Liver (tissue), 9 donors: ENCODE results near the gene BIN1. TPM values are rescaled to one million over a fixed set of nuclear protein-coding genes. Genes with fewer than 3 reads are reported as not detected.

ENCODE experiments used
- DNase-seq: peaks from one replicate; pipeline ENCODE4 v3.0.0-alpha.2; 2017; ENCODE audit warnings: low spot score
- H3K27ac ChIP-seq, 2 donors: one replicate each; pipeline ENCODE4 v1.7.0; 2013; ENCODE audit warnings: inconsistent platforms in 2 of 2, low read length in 2 of 2, control low read depth in 1 of 2, low read depth in 1 of 2, mild to moderate bottlenecking in 1 of 2
- H3K27me3 ChIP-seq, 4 donors: one replicate each; pipeline versions ENCODE4 v1.6.1 to v1.7.0; 2013; ENCODE audit warnings: low read length in 3 of 4, inconsistent platforms in 1 of 4, mild to moderate bottlenecking in 1 of 4, moderate library complexity in 1 of 4; ENCODE audit not compliant: control insufficient read depth in 4 of 4, insufficient read depth in 4 of 4
- H3K36me3 ChIP-seq, 4 donors: one replicate each; pipeline versions ENCODE4 v1.6.1 to v1.7.0; 2013; ENCODE audit warnings: low read length in 3 of 4, mild to moderate bottlenecking in 3 of 4, low read depth in 1 of 4, moderate library complexity in 1 of 4; ENCODE audit not compliant: control insufficient read depth in 4 of 4, insufficient read depth in 3 of 4
- H3K4me1 ChIP-seq, 4 donors: one replicate each; pipeline versions ENCODE4 v1.6.1 to v1.7.0; 2013; ENCODE audit warnings: low read length in 3 of 4, mild to moderate bottlenecking in 3 of 4, moderate library complexity in 1 of 4; ENCODE audit not compliant: control insufficient read depth in 4 of 4, insufficient read depth in 4 of 4
- H3K4me3 ChIP-seq, 3 donors: one replicate each; pipeline versions ENCODE4 v1.6.1 to v1.7.0; 2013; ENCODE audit warnings: low read length in 3 of 3, control low read depth in 1 of 3, low read depth in 1 of 3, mild to moderate bottlenecking in 1 of 3
- H3K9ac ChIP-seq, 2 donors: one replicate each; pipeline ENCODE4 v1.7.0; 2013; ENCODE audit warnings: low read length in 2 of 2, mild to moderate bottlenecking in 2 of 2, moderate library complexity in 2 of 2, control low read depth in 1 of 2, low read depth in 1 of 2
- H3K9me3 ChIP-seq, 4 donors: one replicate each; pipeline versions ENCODE4 v1.6.1 to v1.7.0; 2013; ENCODE audit warnings: low read length in 3 of 4; ENCODE audit not compliant: control insufficient read depth in 4 of 4
- ATF3 ChIP-seq: IDR thresholded peaks from 2 replicates; pipeline ENCODE4 v1.6.1; 2016; ENCODE audit warnings: antibody characterized with exemption
- CTCF ChIP-seq: fragments of 150-350 bp; IDR thresholded peaks from 2 replicates; pipeline ENCODE4 v1.5.1; 2017; ENCODE audit warnings: improper control_type of control experiment, low read depth, low read length; ENCODE audit not compliant: missing input control
- EGR1 ChIP-seq, 2 donors: IDR thresholded peaks; 2 replicates each; pipeline ENCODE4 v1.6.1; 2016 to 2018; ENCODE audit warnings: antibody characterized with exemption in 2 of 2, low read depth in 2 of 2
- FOXA1 ChIP-seq: IDR thresholded peaks from 2 replicates; pipeline ENCODE4 v1.6.1; 2016; ENCODE audit warnings: antibody characterized with exemption
- FOXA2 ChIP-seq: IDR thresholded peaks from 2 replicates; pipeline ENCODE4 v1.6.1; 2016; ENCODE audit warnings: antibody characterized with exemption
- GABPA ChIP-seq, 2 donors: IDR thresholded peaks in 1 of 2; conservative IDR thresholded peaks in 1 of 2; 2 replicates each; pipeline ENCODE4 v1.6.1; 2016; ENCODE audit warnings: antibody characterized with exemption in 2 of 2, mild to moderate bottlenecking in 1 of 2, moderate library complexity in 1 of 2
- HNF4A ChIP-seq, 2 donors: conservative IDR thresholded peaks; 2 replicates each; pipeline ENCODE4 v1.6.1; 2016; ENCODE audit warnings: antibody characterized with exemption in 2 of 2, mild to moderate bottlenecking in 2 of 2
- HNF4G ChIP-seq: IDR thresholded peaks from 2 replicates; pipeline ENCODE4 v1.6.1; 2016; ENCODE audit warnings: antibody characterized with exemption
- JUND ChIP-seq, 2 donors: IDR thresholded peaks; 2 replicates each; pipeline ENCODE4 v1.6.1; 2016; ENCODE audit warnings: antibody characterized with exemption in 2 of 2
- MAX ChIP-seq: IDR thresholded peaks from 2 replicates; pipeline ENCODE4 v1.6.1; 2016; ENCODE audit warnings: antibody characterized with exemption
- NR2F2 ChIP-seq: IDR thresholded peaks from 2 replicates; pipeline ENCODE4 v1.6.1; 2016; ENCODE audit warnings: antibody characterized with exemption
- RAD21 ChIP-seq, 2 donors: IDR thresholded peaks; 2 replicates each; pipeline ENCODE4 v1.6.1; 2016; ENCODE audit warnings: antibody characterized with exemption in 2 of 2, mild to moderate bottlenecking in 2 of 2
- REST ChIP-seq: IDR thresholded peaks from 2 replicates; pipeline ENCODE4 v1.6.1; 2016; ENCODE audit warnings: antibody characterized with exemption, mild to moderate bottlenecking
- RXRA ChIP-seq, 2 donors: IDR thresholded peaks; 2 replicates each; pipeline ENCODE4 v1.6.1; 2017 to 2018; ENCODE audit warnings: antibody characterized with exemption in 2 of 2, mild to moderate bottlenecking in 1 of 2
- SP1 ChIP-seq: IDR thresholded peaks from 2 replicates; pipeline ENCODE4 v1.6.1; 2018; ENCODE audit warnings: antibody characterized with exemption, mild to moderate bottlenecking
- TAF1 ChIP-seq: conservative IDR thresholded peaks from 2 replicates; pipeline ENCODE4 v1.6.1; 2016; ENCODE audit warnings: antibody characterized with exemption, mild to moderate bottlenecking
- YY1 ChIP-seq: IDR thresholded peaks from 2 replicates; pipeline ENCODE4 v1.6.1; 2016; ENCODE audit warnings: antibody characterized with exemption, mild to moderate bottlenecking
- ZBTB33 ChIP-seq: IDR thresholded peaks from 2 replicates; pipeline ENCODE4 v1.6.1; 2016; ENCODE audit warnings: antibody characterized with exemption
- WGBS: extraction: QIAGEN DNeasy Blood & Tissue Kit; methylation state at CpG from one replicate; pipeline ENCODE4 v1.1.7; 2013; 5-methylcytosine and 5-hydroxymethylcytosine counted together
- polyA plus RNA-seq, 2 donors: library from polyadenylated mRNA; stranded (reverse) in 1 of 2; unstranded in 1 of 2; fragments of 200-250 nt in 1 of 2; fragments of >200 nt in 1 of 2; fragmentation: Nextera tagmentation in 1 of 2; extraction: Ambion mirVana in 1 of 2; gene quantifications; one replicate each; pipeline versions ENCODE4 v1.2.1 to v1.2.3, GENCODE V29; 2013 to 2015
- total RNA-seq, 2 donors: library from RNA; depleted of rRNA; stranded (reverse); fragments of >200 nt; gene quantifications; one replicate each; pipeline ENCODE4 v1.2.3, GENCODE V29; 2014
- donor health status: healthy.
- donor health status: healthy.
- donor health status: healthy.
- donor health status: healthy.
- donor health status: healthy.

The BIN1 gene
- total and polyA plus RNA-seq, 4 donors, result 13.3 to 21.5 (median 15.0) TPM

- H3K27ac ChIP-seq, result no peak overlapping the region
- H3K27me3 ChIP-seq, result no peaks in the 10 kb centered on the region
- no peak for DNase-seq
- no peak overlapping the region for H3K4me3 ChIP-seq
- TF ChIP-seq SP1 (no peak), RXRA (IDR thresholded peaks at IDR 0.05) (no peak), TAF1 (no peak), EGR1 (IDR thresholded peaks at IDR 0.05; ENCODE audit: low read depth in 2 of 2) (no peak), MAX (no peak), ZBTB33 (no peak), GABPA (IDR thresholded peaks at IDR 0.05 in 1 of 2, conservative IDR thresholded peaks at IDR 0.05 in 1 of 2) (no peak), FOXA2 (no peak), HNF4A (conservative IDR thresholded peaks at IDR 0.05) (no peak), FOXA1 (no peak), CTCF (no peak), JUND (IDR thresholded peaks at IDR 0.05) (no peak), NR2F2 (no peak)
- 92% methylated on average over 24 of the region's 24 CpGs for WGBS
- peaks cover 10 to 19% (median 13%) of the 10 kb centered on the region in 4 donors for H3K4me1 ChIP-seq
- H3K36me3 ChIP-seq, result peaks cover 0 to 6% (median 1%) of the 10 kb centered on the region in 4 donors
- no peaks in the 10 kb centered on the region for H3K9me3 ChIP-seq
- H3K9ac ChIP-seq, result no peak overlapping the region
Observed at GRCh38 chr2:127052057-127052770, 54.7 kb downstream of the BIN1 start.

GRCh38 chr2:127051116-127052056 is 55.6 kb downstream of the BIN1 start:
- 83% methylated on average over 29 of the region's 29 CpGs for WGBS
- Histone ChIP-seq H3K27me3 (no peaks in the 10 kb centered on the region), H3K27ac (no peak overlapping the region), H3K9ac (no peak overlapping the region), H3K4me1 (peaks cover 10 to 19% (median 13%) of the 10 kb centered on the region in 4 donors), H3K9me3 (no peaks in the 10 kb centered on the region), H3K36me3 (peaks cover 0 to 6% (median 1%) of the 10 kb centered on the region in 4 donors), H3K4me3 (no peak overlapping the region)
- no peak for DNase-seq
- TF ChIP-seq TAF1 (no peak), EGR1 (IDR thresholded peaks at IDR 0.05; ENCODE audit: low read depth in 2 of 2) (no peak), REST (no peak), RXRA (IDR thresholded peaks at IDR 0.05) (no peak), YY1 (no peak), JUND (IDR thresholded peaks at IDR 0.05) (no peak), HNF4A (conservative IDR thresholded peaks at IDR 0.05) (no peak), RAD21 (IDR thresholded peaks at IDR 0.05) (no peak), MAX (no peak), ATF3 (no peak), GABPA (IDR thresholded peaks at IDR 0.05 in 1 of 2, conservative IDR thresholded peaks at IDR 0.05 in 1 of 2) (no peak), HNF4G (no peak), SP1 (no peak), FOXA2 (no peak), ZBTB33 (no peak)
